Measurements from ENCODE around the gene SEC14L6.

GRCh38 chr22:30575859-30576258 is 29.3 kb upstream of the SEC14L6 start:
- no peak for TF ChIP-seq CTCF (conservative IDR thresholded peaks at IDR 0.05; ENCODE audit: low read length)
- TF ChIP-seq EZH2phosphoT487 (IDR thresholded peaks at IDR 0.05; ENCODE audit: borderline replicate concordance, low read depth, low read length), result no peak
